ENCODE measurements around the gene NDUFB10.
A peak's percentile ranks its signal among the peaks of the same experiment; 100 is the strongest.
"Not testable (repeated sequence)": the region's sequence is repeated elsewhere in the genome, so short reads cannot be mapped to it uniquely, and the experiment has no call there.

Gene NDUFB10

GRCh38 chr16:1959269-1960039, at the start of gene NDUFB10:
Gene NDUFB10, plus strand, starts transcription at chr16:1959538. Its CDS starts 87 bp downstream, at chr16:1959625.
- peak; percentile 93 for DNase-seq

DNA sequence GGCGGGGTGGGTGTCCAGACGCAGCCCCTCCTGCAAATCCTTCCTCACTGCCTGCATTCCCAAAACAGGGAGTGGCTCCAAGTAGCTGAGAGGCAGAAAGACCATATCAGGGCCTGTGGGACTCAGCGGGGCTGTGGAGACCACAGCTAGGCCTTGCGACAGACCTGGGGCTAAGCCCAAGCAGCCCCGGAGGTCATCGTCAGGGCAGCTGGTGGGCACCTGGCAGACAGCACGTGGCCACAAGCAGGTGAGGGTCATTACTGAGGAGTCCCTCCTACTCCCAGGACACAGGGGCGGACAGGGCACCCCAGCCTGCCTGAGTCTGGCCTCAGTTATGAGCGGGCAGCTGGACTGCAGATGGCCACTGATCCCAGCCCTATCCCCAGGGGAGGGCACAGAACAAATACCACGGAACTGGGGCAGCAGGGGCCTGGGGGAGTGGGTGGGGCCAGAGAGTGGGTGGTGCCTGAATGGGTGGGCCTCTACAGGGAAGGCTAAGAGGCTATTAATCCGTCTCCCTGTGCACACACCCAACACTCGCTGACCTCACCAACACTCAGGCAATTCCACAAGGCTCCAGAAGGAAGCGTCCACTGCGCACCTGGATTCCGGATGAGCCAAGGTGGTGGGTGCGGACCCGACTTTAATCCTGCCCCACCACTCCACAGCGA, 49.6 kb upstream of the NDUFB10 start:
- DNase-seq = no peak

DNA sequence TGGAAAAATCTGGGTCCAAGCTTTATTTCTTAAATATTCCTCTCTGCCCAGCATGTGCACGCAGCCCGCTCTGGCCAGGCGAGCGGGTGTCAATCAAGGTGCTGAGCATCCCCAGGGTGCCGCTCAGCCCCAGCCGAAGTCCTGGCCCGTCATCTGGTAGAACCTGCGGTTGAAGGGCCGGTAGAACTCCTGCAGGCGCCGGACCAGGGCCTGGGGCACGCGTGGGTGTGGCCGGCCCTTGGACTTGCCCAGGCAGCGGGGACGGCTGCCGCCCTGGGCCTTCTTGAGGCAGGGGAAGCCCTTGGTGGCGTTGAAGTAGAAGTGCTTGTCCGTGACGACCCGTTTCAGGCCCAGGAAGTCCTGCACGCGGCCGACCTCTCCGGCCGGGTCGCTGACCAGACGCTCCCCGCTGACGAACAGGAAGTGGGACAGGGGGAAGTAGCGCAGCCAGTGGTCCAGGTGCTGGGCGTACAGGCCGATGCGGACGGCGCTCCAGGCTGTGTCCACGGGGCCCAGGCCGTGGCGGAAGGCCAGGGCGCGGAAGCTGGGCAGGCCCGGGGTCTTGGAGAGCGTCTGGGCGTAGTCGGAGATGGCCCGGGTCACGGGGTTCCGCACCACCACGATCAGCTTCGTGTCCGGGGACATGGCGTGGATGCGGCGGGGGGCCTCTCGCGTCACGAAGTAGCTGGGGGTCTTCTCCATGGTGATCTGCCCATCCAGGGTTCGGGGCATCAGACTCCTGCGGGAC, 47.7 kb upstream of the NDUFB10 start:
- DNase-seq = no peak

DNA sequence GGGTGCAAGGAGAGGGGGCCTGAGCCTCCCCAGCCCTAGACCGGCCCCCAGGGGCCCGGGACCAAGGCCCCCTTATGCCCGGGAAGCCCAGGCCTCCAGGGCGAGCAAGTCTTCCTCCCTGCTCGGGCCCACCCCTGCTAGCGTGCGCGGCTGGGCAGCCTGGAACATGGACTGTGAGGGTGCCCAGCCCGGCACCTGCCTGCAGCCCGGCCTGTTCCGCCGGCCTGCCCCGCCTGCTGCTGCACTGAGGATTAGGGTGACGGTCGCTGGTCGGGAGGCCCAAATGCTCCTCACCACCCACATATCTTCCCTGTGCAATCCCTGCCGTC, 47.2 kb upstream of the NDUFB10 start:
- DNase-seq = no peak

GRCh38 chr16:1913327-1914083, 45.8 kb upstream of the NDUFB10 start:
- DNase-seq = no peak

- DNase-seq = no peak
These were observed 45.2 kb upstream of the NDUFB10 start for GRCh38 chr16:1914084-1914608.

DNA sequence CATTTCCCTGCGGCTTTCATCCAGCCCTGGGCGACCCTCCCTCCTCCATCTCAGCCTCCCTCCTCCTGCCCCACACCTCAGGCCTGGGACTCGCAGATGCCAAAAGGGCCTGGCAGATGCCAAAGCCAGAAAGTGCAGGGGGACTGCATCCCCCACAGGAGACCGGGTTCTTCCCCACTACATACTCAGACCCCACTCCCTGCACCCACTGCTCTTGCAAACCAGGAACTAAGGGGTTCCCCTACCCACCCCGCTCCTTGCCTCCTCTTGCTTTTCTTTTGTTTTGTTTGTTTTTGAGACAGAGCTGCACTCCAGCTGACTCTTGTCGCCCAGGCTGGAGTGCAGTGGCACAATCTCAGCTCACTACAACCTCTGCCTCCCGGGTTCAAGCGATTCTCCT, 44.4 kb upstream of the NDUFB10 start:
- no peak for DNase-seq

DNA sequence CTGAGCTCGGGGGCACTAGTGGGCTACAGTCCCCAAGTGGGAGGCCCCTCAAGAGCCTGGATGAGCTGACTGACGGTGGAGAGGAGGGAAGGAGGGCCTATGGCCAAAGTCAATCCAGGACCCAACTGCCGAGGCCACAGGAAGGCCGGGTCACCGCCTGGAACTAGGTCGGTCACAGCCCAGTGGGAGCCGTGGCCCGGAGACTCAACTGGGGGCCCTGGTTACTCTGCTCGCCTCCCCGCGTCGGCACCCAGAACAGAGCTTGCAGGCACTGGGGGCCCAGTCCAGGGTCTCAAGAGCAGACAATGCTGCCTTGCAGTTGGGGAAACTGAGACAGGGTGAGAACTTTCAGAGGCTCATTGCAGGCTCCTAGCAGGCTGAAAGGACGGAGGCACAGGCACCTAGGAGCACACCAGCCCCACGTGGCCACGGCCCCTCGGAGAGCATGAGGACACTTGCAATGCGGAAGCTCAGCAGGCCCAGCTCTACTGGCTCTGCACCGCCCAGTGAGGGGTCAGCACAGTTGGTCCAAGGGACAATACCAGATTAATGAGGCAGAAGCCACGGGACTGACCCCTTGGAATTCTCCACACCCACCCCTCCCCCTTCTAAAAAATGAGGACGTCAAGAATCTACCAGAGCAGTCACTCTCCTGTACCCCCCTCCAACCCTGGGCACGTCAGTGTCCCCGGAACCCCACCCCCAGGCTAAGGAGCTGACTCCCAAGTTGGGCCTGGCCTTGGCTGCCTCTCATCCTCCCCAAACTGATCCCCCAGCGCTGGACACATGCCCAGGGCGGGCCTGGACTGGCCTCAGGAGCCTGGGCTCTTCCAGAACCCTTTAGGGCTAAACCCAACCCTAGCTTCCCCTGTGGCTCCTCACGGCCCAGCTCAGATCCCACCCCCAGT, 43.4 kb upstream of the NDUFB10 start:
- DNase-seq = no peak

DNA sequence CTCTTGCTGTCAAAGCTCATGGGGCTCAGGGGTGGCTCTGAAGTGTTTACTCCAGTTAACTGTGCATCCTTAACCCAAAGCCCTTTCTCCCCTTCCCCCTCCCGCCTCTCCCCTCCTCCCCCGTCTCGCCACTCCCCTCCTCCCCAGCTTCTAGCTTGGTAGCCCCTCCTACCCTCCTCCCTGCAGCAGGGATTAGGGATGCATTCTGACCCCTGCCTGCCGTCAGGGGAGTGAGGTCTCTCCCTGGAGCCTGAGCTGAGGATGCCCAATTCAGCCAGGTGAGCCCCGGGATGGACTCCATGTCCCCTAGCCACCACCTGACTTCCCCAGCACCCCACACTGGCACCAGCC, 42.7 kb upstream of the NDUFB10 start:
- no peak for DNase-seq

- DNase-seq = no peak
These were observed 42.2 kb upstream of the NDUFB10 start for GRCh38 chr16:1917056-1917664.

DNA sequence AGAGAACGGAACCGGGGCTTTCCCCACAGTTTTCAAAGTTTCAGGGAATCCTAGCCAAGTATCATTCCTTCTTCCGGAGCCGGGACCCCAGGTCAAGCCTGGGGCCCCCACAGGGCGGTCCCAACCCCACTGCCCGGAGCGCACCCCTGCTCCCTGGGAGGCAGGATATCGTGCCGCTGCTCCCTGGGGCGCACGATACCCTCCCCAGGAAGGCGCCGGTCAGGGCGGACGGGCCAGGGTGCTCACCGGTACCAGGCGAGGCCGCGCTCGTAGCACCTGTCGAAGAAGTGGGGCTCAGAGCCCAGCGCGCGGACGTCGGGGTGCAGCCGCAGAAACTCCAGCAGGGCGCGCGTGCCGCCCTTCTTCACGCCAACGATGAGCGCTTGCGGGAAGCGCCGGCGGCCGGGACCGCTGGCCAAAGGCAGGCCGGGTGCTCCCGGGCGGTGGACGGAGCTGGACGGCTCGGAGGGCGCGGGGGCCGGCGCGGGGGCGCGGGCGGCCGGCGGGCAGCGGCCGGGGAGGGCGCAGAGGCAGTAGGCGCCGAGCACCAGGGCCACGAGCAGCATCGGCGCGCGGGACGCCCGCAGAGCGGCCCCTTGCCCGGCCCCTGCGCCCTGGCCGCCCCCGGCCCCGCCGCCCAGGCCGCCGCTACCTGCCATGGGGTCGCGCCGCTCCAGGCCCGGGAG, 41.5 kb upstream of the NDUFB10 start:
- DNase-seq = no peak

DNA sequence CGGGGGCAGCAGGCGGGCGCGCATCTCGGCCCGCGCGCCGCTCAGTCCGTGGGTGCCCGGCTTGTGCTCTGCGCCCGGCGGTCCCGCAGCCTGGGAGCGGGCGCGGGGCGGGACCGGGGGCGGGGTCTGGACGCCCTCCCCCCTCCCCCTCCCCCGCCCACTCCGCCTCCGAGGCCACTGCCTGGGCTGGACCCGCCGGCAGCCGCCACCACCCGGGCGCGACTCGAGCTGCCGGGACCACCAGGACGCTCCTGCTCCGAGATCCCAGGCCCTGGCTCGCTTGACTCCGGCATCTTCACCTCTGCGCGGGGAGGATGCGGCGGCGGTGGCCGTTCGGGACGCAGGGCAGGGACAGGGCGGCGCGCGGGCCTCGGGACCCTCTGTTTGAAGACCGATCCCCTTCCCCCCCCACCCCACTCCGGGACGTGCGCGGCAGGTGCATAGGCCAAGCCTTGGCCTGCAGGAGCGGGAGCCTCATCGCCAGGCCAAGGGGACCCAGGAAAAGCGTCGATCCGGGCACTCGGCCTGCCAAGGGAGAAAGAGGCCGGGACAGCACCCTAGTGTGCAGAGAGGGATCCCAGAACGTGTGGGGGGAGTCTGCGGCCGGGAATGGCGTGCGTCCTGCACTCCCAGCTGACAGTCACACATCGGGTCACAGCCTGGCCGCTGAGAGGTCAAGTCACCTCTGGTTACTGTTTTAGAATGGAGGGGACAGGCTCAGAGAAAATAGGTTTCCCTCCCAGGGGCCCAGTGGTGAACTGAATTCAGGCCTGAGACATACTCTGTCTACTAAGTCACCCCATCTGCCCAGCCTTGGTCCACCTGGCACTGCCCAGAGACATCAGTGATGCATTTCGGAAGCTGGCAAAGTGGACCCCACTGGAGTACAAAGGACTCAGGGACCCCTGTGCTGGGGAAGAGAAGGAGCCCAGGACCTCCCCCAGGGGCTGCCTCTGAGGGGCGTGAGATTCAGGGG, 40.7 kb upstream of the NDUFB10 start, which contains the start of gene HS3ST6:
HS3ST6 (minus strand) TSS at position 65 of the 976 bp plus-strand sequence. CDS start 92 bp downstream, outside the sequence.
- no peak for DNase-seq

GRCh38 chr16:1919327-1919998, 39.9 kb upstream of the NDUFB10 start:
- DNase-seq = no peak

- not testable (repeated sequence) for DNase-seq
These were observed 39.2 kb upstream of the NDUFB10 start for GRCh38 chr16:1920122-1920521.

DNA sequence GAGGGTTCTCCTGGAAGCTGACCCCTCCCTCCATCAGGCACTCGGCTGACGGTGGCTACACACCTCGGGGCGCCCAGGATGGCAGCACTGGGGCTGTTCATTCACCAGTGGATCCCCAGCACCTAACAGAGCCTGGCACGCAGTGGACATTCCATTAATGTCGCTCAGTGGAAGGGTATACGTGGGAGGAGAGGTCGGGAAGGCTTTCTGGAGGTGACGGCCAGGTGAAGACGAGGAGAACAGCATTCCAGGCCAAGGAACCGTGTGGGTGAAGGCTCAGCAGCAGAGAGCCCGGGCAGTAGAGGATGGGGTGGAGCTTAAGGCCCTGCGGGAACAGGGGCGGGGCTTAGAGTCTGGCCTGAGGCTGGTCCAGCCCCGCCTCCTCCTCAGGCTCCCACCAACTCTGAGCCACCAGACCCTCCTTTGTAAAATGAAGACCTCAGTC, 38.6 kb upstream of the NDUFB10 start:
- no peak for DNase-seq

- DNase-seq = no peak
These were observed 37.0 kb upstream of the NDUFB10 start for GRCh38 chr16:1922357-1922756.

GRCh38 chr16:1923299-1924034, 35.9 kb upstream of the NDUFB10 start:
- DNase-seq = peak; percentile 22

- no peak for DNase-seq
These were observed 35.2 kb upstream of the NDUFB10 start for GRCh38 chr16:1924095-1924494.

Data from CD4-positive, alpha-beta T cell treated with Interleukin-12 subunit alpha and Interleukin-12 subunit beta, for 1 hour (primary cell).